ENCODE measurements around the gene C16orf78. TPM values are rescaled to one million over a fixed set of nuclear protein-coding genes. Genes with fewer than 3 reads are reported as not detected.

Gene C16orf78
- total and polyA plus RNA-seq, 7 donors, result not detected

- H3K4me1 ChIP-seq, result no peaks in the 10 kb centered on the region
- no peak for DNase-seq
- WGBS, 2 donors, result 78 to 85% methylated on average over 5 of the region's 5 CpGs
- H3K27ac ChIP-seq, result no peak overlapping the region
- H3K36me3 ChIP-seq, result no peaks in the 10 kb centered on the region
- H3K27me3 ChIP-seq, result peaks cover 0 to 30% (median 4%) of the 10 kb centered on the region in 3 donors
- TF ChIP-seq POLR2AphosphoS5 (IDR thresholded peaks at IDR 0.05), result no peak
- TF ChIP-seq EP300 (IDR thresholded peaks at IDR 0.05), result no peak
- TF ChIP-seq CTCF (IDR thresholded peaks at IDR 0.05), result no peak
- no peak for TF ChIP-seq POLR2A (IDR thresholded peaks at IDR 0.05)
- H3K9me3 ChIP-seq, result no peaks in the 10 kb centered on the region
- no peak overlapping the region for H3K4me3 ChIP-seq
- intact Hi-C loops (cut with DNase I), result no loop called here
These were observed 29.2 kb upstream of the C16orf78 start for GRCh38 chr16:49344401-49344800.

- H3K4me1 ChIP-seq, result no peaks in the 10 kb centered on the region
- DNase-seq, result no peak
- H3K9me3 ChIP-seq, result no peaks in the 10 kb centered on the region
- TF ChIP-seq CTCF (IDR thresholded peaks at IDR 0.05) (no peak), POLR2AphosphoS5 (IDR thresholded peaks at IDR 0.05) (no peak), POLR2A (IDR thresholded peaks at IDR 0.05) (no peak), EP300 (IDR thresholded peaks at IDR 0.05) (no peak)
- intact Hi-C loops (cut with DNase I), result no loop called here
- H3K4me3 ChIP-seq, result no peak overlapping the region
- H3K27me3 ChIP-seq, result peaks cover 0 to 20% (median 0%) of the 10 kb centered on the region in 3 donors
- H3K36me3 ChIP-seq, result no peaks in the 10 kb centered on the region
- H3K27ac ChIP-seq, result no peak overlapping the region
- 33 to 35% methylated on average over 4 of the region's 4 CpGs for WGBS, 2 donors
These were observed 27.8 kb upstream of the C16orf78 start for GRCh38 chr16:49345829-49346228.

DNA sequence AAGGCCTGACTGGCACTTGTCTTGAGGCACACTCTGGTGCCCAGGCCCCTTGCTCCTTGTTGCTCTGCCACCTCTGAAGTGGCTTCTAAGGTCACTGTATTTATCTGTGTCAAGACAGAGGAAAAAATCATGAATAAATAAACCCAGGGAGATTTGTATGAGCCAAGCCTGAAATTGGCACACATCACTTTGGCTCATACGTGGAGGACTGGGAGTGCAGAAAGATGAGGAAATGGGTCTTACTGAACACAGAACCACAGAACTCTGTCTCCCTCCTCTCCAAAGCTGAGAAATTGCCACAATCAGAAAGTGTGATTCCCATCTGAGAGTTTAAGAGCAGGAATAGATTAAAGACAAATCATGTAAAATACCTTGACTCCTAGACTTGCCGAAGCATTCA is 27.1 kb upstream of the C16orf78 start:
- Histone ChIP-seq H3K27ac (no peak overlapping the region), H3K4me3 (no peak overlapping the region), H3K27me3 (peaks cover 0 to 27% (median 0%) of the 10 kb centered on the region in 3 donors), H3K36me3 (no peaks in the 10 kb centered on the region), H3K4me1 (no peaks in the 10 kb centered on the region), H3K9me3 (no peaks in the 10 kb centered on the region)
- WGBS, 2 donors, result 72 to 81% methylated on average over 2 of the region's 2 CpGs
- intact Hi-C loops (cut with DNase I), result no loop called here
- no peak for DNase-seq
- TF ChIP-seq EP300 (IDR thresholded peaks at IDR 0.05) (no peak), POLR2AphosphoS5 (IDR thresholded peaks at IDR 0.05) (no peak), CTCF (IDR thresholded peaks at IDR 0.05) (no peak), POLR2A (IDR thresholded peaks at IDR 0.05) (no peak)

GRCh38 chr16:49347476-49347875 is 26.1 kb upstream of the C16orf78 start:
- H3K9me3 ChIP-seq, result no peaks in the 10 kb centered on the region
- no peak for TF ChIP-seq POLR2A (IDR thresholded peaks at IDR 0.05)
- TF ChIP-seq CTCF (IDR thresholded peaks at IDR 0.05), result no peak
- no peak for TF ChIP-seq POLR2AphosphoS5 (IDR thresholded peaks at IDR 0.05)
- no peak for TF ChIP-seq EP300 (IDR thresholded peaks at IDR 0.05)
- no peaks in the 10 kb centered on the region for H3K4me1 ChIP-seq
- no peaks in the 10 kb centered on the region for H3K36me3 ChIP-seq
- 51 to 58% methylated on average over 2 of the region's 2 CpGs for WGBS, 2 donors
- H3K27ac ChIP-seq, result no peak overlapping the region
- H3K4me3 ChIP-seq, result no peak overlapping the region
- no peak for DNase-seq
- H3K27me3 ChIP-seq, result peaks cover 0 to 24% (median 0%) of the 10 kb centered on the region in 3 donors
- intact Hi-C loops (cut with DNase I), result no loop called here
